GM23248 (cell line): ENCODE measurements around the gene PPP6R3.

ENCODE experiments used
- EZH2 ChIP-seq: fragments of 200-600 bp; sonication (generic); IDR thresholded peaks from 2 replicates; pipeline ENCODE4 v1.6.1; 2018; ENCODE audit warnings: antibody characterized with exemption, mild to moderate bottlenecking; ENCODE audit not compliant: insufficient read depth, poor library complexity, severe bottlenecking
- EZH2phosphoT487 ChIP-seq: fragments of 200-600 bp; sonication (generic); IDR thresholded peaks from 2 replicates; pipeline ENCODE4 v1.6.1; 2018; ENCODE audit warnings: antibody characterized with exemption, moderate library complexity, mild to moderate bottlenecking, low read depth; ENCODE audit not compliant: insufficient read depth

- TF ChIP-seq EZH2 = no peak
- TF ChIP-seq EZH2phosphoT487 = no peak
Measured at GRCh38 chr11:68643585-68643984, 183.0 kb downstream of the PPP6R3 start.
